ENCODE results near the gene STAT5B.

STAT5B gene

GRCh38 chr17:42178817-42179216 lies 97.4 kb downstream of the STAT5B start:
- TF ChIP-seq FOXP2 (optimal IDR thresholded peaks at IDR 0.05; ENCODE audit: borderline replicate concordance, extremely low read depth, extremely low read length, insufficient read depth) (no peak), REST (IDR thresholded peaks at IDR 0.05; ENCODE audit: insufficient read depth in 1 of 2, low read depth in 2 of 2, low read length in 2 of 2) (peak in 1 of 2 experiments; percentile 13; a peak in 1 of 4 replicates)

- no peak for TF ChIP-seq REST (IDR thresholded peaks at IDR 0.05; ENCODE audit: insufficient read depth in 1 of 2, low read depth in 2 of 2, low read length in 2 of 2)
Observed at GRCh38 chr17:42177684-42178083, 98.5 kb downstream of the STAT5B start.

DNA sequence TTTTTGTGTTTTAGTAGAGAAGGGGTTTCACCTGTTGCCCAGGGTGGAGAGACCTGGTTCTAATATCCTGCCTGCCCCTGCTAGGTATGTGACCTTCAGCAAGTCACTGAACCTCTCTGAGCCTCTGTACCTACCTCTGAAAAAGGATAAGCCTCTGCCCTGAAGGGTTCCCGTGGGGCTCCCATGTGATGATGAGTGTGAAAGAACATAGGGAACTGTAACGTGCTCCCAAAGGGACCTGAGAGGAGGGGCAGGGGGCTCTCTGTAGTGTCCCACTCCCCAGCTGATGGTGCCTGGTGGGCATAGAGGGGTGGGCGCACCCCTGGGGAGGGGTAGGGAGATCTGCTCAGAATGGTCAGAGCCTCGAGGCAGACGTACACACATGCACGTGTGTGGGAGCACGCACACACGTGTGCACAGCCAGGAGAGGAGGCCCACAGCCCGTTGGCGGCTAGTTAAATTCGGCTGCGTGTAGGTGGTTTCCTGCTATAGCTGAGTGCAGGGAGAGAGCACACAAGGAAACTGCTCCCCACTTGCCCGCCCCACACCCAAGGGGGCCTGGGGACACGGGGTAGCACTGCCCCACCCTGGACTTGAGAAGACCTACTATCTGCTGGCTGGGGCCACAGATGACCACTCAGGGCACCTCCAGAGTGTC lies 101.9 kb downstream of the STAT5B start:
- TF ChIP-seq SIN3A (IDR thresholded peaks at IDR 0.05; ENCODE audit: borderline replicate concordance, insufficient read depth, low read length), result no peak
- no peak for TF ChIP-seq REST (IDR thresholded peaks at IDR 0.05; ENCODE audit: insufficient read depth in 1 of 2, low read depth in 2 of 2, low read length in 2 of 2)
- TF ChIP-seq FOXP2 (optimal IDR thresholded peaks at IDR 0.05; ENCODE audit: borderline replicate concordance, extremely low read depth, extremely low read length, insufficient read depth), result no peak
- TF ChIP-seq POLR2AphosphoS5 (IDR thresholded peaks at IDR 0.05; ENCODE audit: low read depth, low read length), result no peak
- no peak for TF ChIP-seq TAF1 (IDR thresholded peaks at IDR 0.05; ENCODE audit: borderline replicate concordance, insufficient read depth, low read length)

- no peak for TF ChIP-seq POLR2AphosphoS5 (IDR thresholded peaks at IDR 0.05; ENCODE audit: low read depth, low read length)
- TF ChIP-seq REST (IDR thresholded peaks at IDR 0.05; ENCODE audit: insufficient read depth in 1 of 2, low read depth in 2 of 2, low read length in 2 of 2), result no peak
- no peak for TF ChIP-seq TAF1 (IDR thresholded peaks at IDR 0.05; ENCODE audit: borderline replicate concordance, insufficient read depth, low read length)
- TF ChIP-seq SIN3A (IDR thresholded peaks at IDR 0.05; ENCODE audit: borderline replicate concordance, insufficient read depth, low read length), result no peak
- TF ChIP-seq FOXP2 (optimal IDR thresholded peaks at IDR 0.05; ENCODE audit: borderline replicate concordance, extremely low read depth, extremely low read length, insufficient read depth), result no peak
Observed at GRCh38 chr17:42171831-42172230, 104.4 kb downstream of the STAT5B start.

GRCh38 chr17:42169351-42169750 lies 106.8 kb downstream of the STAT5B start:
- TF ChIP-seq SIN3A (IDR thresholded peaks at IDR 0.05; ENCODE audit: borderline replicate concordance, insufficient read depth, low read length) (no peak), REST (IDR thresholded peaks at IDR 0.05; ENCODE audit: insufficient read depth in 1 of 2, low read depth in 2 of 2, low read length in 2 of 2) (no peak), FOXP2 (optimal IDR thresholded peaks at IDR 0.05; ENCODE audit: borderline replicate concordance, extremely low read depth, extremely low read length, insufficient read depth) (no peak), TAF1 (IDR thresholded peaks at IDR 0.05; ENCODE audit: borderline replicate concordance, insufficient read depth, low read length) (no peak), POLR2AphosphoS5 (IDR thresholded peaks at IDR 0.05; ENCODE audit: low read depth, low read length) (no peak)
